Activated T-helper 17 cell treated with anti-CD3 and anti-CD28 coated beads, Interleukin-2, amount 50 U/mL, for 72 hours (primary cell): ENCODE data around the gene HDAC8. TPM values are rescaled to one million over a fixed set of nuclear protein-coding genes. Genes with fewer than 3 reads are reported as not detected.
"Not testable (repeated sequence)": the region's sequence is repeated elsewhere in the genome, so short reads cannot be mapped to it uniquely, and the experiment has no call there.

Experiments
- ATAC-seq: fragments of 150-1000 bp; cut with Tn5 transposase; replicated peaks from 2 replicates; pipeline ENCODE4 v1.10.0; 2021; ENCODE audit warnings: mild to moderate bottlenecking, moderate library complexity
- H3K27ac Mint-ChIP-seq: one replicate; pipeline ENCODE4 v1.8.0; 2022; ENCODE audit warnings: mixed read lengths
- H3K27me3 Mint-ChIP-seq: one replicate; pipeline ENCODE4 v1.8.0; 2022; ENCODE audit warnings: mixed read lengths
- H3K36me3 Mint-ChIP-seq: one replicate; pipeline ENCODE4 v1.8.0; 2022; ENCODE audit warnings: low read depth, mild to moderate bottlenecking, mixed read lengths
- H3K4me1 Mint-ChIP-seq: one replicate; pipeline ENCODE4 v1.8.0; 2022; ENCODE audit warnings: mixed read lengths
- H3K4me3 Mint-ChIP-seq: one replicate; pipeline ENCODE4 v1.8.0; 2022; ENCODE audit warnings: mild to moderate bottlenecking, mixed read lengths
- H3K9me3 Mint-ChIP-seq: one replicate; pipeline ENCODE4 v1.8.0; 2022; ENCODE audit warnings: mixed read lengths
- total RNA-seq, 2 donors: library from RNA; stranded (reverse); gene quantifications; one replicate each; pipeline ENCODE4 v1.2.3, GENCODE V29; 2022

The HDAC8 gene
- total RNA-seq, result 10 to 100 TPM; 18.4 to 24.7 TPM

GRCh38 chrX:72572248-72573157 is at the start of gene HDAC8:
Gene HDAC8, minus strand, starts transcription at chrX:72572843. Its CDS starts 82 bp downstream, at chrX:72572761.
- Mint-ChIP-seq H3K36me3 (peaks cover 29% of the 10 kb centered on the region), H3K27me3 (no peaks in the 10 kb centered on the region), H3K27ac (peak within 1 kb of the TSS; percentile 97), H3K4me3 (peak within 1 kb of the TSS; percentile 94), H3K4me1 (no peaks in the 10 kb centered on the region), H3K9me3 (no peaks in the 10 kb centered on the region)
- peak; percentile 85 for ATAC-seq

DNA sequence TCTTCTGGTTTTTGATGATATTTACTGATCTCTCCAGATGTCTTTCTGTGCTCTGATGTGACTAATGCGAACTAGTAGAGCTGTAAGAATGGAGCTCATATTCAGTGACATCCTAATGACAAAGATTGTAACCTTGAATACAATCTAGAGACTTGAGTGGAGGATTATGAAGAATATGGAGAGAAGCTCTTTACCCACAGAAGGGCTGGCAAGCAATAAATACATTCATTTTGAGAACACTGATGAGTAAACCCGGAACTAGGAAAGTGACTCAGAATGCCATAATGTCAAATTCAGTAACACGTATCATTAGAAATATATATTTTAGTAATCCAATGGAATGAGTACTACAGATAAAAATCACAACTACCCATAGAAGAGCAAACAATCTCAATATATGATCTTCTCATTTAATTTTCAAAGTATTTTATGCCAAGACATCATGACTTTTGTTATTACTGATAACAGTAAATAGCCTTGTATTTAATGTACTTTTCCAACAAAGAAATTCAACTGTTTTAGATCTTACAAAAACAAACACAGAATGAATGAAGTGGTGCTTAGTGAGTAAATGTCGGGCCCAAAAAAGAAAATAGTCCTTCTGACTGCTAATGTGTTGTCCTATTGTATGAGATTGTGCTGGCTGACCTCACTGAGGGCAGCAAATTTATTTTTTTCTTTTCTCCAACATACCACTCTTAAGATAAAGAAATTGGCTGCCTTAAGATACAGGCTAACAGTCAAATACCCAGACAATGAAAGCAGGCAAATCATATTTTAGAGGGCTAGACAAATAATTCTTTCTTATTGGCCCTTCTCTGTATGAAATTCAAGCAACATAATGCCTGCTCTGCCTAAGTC is 49.2 kb upstream of the HDAC8 start:
- Mint-ChIP-seq H3K27me3 (peaks cover 3% of the 10 kb centered on the region), H3K4me1 (peaks cover 15% of the 10 kb centered on the region), H3K36me3 (no peaks in the 10 kb centered on the region), H3K4me3 (peak overlapping the region; percentile 79), H3K9me3 (peaks cover 3% of the 10 kb centered on the region), H3K27ac (peak overlapping the region; percentile 99)
- peak; percentile 90 for ATAC-seq

- ATAC-seq, result peak; percentile 57
- peaks cover 3% of the 10 kb centered on the region for H3K9me3 Mint-ChIP-seq
- H3K4me3 Mint-ChIP-seq, result peak overlapping the region; percentile 79
- peaks cover 3% of the 10 kb centered on the region for H3K27me3 Mint-ChIP-seq
- H3K4me1 Mint-ChIP-seq, result peaks cover 15% of the 10 kb centered on the region
- peak overlapping the region; percentile 99 for H3K27ac Mint-ChIP-seq
- no peaks in the 10 kb centered on the region for H3K36me3 Mint-ChIP-seq
Measured at GRCh38 chrX:72621163-72621562, 48.5 kb upstream of the HDAC8 start.

DNA sequence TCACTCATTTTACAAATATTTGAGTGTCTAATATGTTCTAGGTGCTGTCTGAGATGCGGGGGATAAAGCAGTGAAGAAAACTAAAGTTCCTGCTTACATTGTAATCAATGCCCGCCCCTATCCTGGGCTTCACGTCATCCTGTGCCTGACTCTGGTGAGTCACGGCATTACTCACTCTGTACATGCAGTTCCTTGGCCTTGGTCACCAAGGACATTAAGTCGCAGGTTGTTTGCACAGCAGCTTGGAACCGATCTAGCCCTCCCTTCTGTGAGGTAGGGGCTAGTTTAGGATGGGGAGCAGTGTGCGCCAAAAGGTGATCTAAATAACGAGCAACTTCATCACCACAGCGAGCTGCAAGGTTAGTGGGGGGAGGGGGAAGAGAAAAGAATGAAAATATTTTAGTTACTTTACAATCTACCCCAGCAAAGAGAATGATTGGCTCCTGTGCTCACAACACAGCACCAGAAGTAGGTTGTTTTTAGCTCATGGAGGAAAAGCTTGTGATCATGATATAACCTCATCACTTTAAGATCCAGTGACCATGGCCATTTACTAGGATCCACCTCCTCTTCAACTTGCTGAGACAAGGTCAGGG is 48.0 kb upstream of the HDAC8 start:
- H3K9me3 Mint-ChIP-seq, result peaks cover 3% of the 10 kb centered on the region
- peak overlapping the region; percentile 79 for H3K4me3 Mint-ChIP-seq
- peaks cover 15% of the 10 kb centered on the region for H3K4me1 Mint-ChIP-seq
- H3K27ac Mint-ChIP-seq, result peak overlapping the region; percentile 99
- no peaks in the 10 kb centered on the region for H3K36me3 Mint-ChIP-seq
- peaks cover 3% of the 10 kb centered on the region for H3K27me3 Mint-ChIP-seq
- peak; percentile 77 for ATAC-seq

- Mint-ChIP-seq H3K9me3 (no peaks in the 10 kb centered on the region), H3K36me3 (no peaks in the 10 kb centered on the region), H3K27me3 (peaks cover 3% of the 10 kb centered on the region), H3K4me3 (no peak overlapping the region), H3K4me1 (peaks cover 5% of the 10 kb centered on the region), H3K27ac (no peak overlapping the region)
- ATAC-seq, result no peak
Measured at GRCh38 chrX:72609313-72609712, 36.7 kb upstream of the HDAC8 start.

GRCh38 chrX:72604705-72605104 is 32.1 kb upstream of the HDAC8 start:
- peak; percentile 85 for ATAC-seq
- Mint-ChIP-seq H3K27ac (peak overlapping the region; percentile 50), H3K4me3 (peak overlapping the region; percentile 20), H3K4me1 (peaks cover 5% of the 10 kb centered on the region), H3K27me3 (no peaks in the 10 kb centered on the region), H3K9me3 (no peaks in the 10 kb centered on the region), H3K36me3 (no peaks in the 10 kb centered on the region)

DNA sequence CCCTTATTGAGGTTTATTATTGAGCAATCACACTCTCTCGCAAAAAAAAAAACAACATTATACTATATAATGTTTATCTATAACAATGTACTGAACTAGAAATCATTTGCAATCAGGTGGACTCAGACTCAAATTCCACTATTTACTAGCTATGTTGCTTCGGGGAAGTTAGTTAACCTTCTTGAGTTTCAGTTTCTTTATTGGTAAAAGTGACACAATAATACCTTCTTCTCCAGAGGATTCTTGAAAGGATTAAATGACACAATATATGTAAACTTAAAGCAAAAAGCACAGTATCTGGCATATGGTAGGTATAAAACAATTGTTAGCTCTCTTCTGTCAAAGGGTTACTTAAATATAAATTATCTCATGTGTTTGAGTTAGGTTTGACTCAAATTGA is 31.5 kb upstream of the HDAC8 start:
- Mint-ChIP-seq H3K27ac (peak overlapping the region; percentile 50), H3K4me3 (peak overlapping the region; percentile 20), H3K27me3 (no peaks in the 10 kb centered on the region), H3K36me3 (no peaks in the 10 kb centered on the region), H3K9me3 (no peaks in the 10 kb centered on the region), H3K4me1 (peaks cover 5% of the 10 kb centered on the region)
- ATAC-seq, result peak; percentile 75

GRCh38 chrX:72591038-72591437 is 18.4 kb upstream of the HDAC8 start:
- H3K9me3 Mint-ChIP-seq, H3K4me3 Mint-ChIP-seq, H3K36me3 Mint-ChIP-seq, H3K27ac Mint-ChIP-seq, H3K27me3 Mint-ChIP-seq, ATAC-seq, H3K4me1 Mint-ChIP-seq: not testable (repeated sequence)

- Mint-ChIP-seq H3K4me3 (no peak overlapping the region), H3K4me1 (no peaks in the 10 kb centered on the region), H3K27me3 (no peaks in the 10 kb centered on the region), H3K27ac (no peak overlapping the region), H3K9me3 (no peaks in the 10 kb centered on the region), H3K36me3 (no peaks in the 10 kb centered on the region)
- no peak for ATAC-seq
Measured at GRCh38 chrX:72584163-72584562, 11.5 kb upstream of the HDAC8 start.

- Mint-ChIP-seq H3K27ac (no peak overlapping the region), H3K27me3 (no peaks in the 10 kb centered on the region), H3K36me3 (peaks cover 4% of the 10 kb centered on the region), H3K4me3 (no peak overlapping the region), H3K9me3 (no peaks in the 10 kb centered on the region), H3K4me1 (no peaks in the 10 kb centered on the region)
- ATAC-seq, result no peak
Measured at GRCh38 chrX:72576141-72576894, 3.7 kb upstream of the HDAC8 start.

GRCh38 chrX:72573158-72573511 is 492 bp upstream of the HDAC8 start:
- peaks cover 22% of the 10 kb centered on the region for H3K36me3 Mint-ChIP-seq

DNA sequence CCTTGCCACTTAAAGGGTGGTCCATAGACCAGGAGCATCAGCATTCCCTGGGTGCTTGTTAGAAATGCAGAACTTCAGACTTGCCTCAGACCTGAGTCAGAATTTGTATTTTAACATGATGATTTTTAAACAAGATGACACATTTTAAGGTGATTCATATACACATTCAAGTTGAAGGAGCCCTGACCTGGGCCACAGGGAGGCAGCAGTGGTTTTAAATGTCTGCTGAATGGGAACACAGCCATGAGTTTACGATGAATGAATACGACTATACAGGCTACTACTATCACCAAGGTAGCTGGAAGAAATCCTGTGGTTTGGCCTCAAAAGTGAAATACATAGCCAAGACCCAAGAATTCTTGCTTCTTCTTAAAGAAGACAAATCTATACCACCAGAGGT is 2.9 kb downstream of the HDAC8 start:
- peak; percentile 51 for ATAC-seq
- Mint-ChIP-seq H3K27me3 (no peaks in the 10 kb centered on the region), H3K4me3 (no peak overlapping the region), H3K27ac (no peak overlapping the region), H3K36me3 (peaks cover 55% of the 10 kb centered on the region), H3K9me3 (no peaks in the 10 kb centered on the region), H3K4me1 (no peaks in the 10 kb centered on the region)

More at GRCh38 chrX:72573158-72573511, 492 bp upstream of the HDAC8 start:
- no peaks in the 10 kb centered on the region for H3K4me1 Mint-ChIP-seq
- no peaks in the 10 kb centered on the region for H3K27me3 Mint-ChIP-seq
- ATAC-seq, result peak; percentile 3
- peak overlapping the region; percentile 94 for H3K4me3 Mint-ChIP-seq
- no peaks in the 10 kb centered on the region for H3K9me3 Mint-ChIP-seq
- peak overlapping the region; percentile 97 for H3K27ac Mint-ChIP-seq

DNA sequence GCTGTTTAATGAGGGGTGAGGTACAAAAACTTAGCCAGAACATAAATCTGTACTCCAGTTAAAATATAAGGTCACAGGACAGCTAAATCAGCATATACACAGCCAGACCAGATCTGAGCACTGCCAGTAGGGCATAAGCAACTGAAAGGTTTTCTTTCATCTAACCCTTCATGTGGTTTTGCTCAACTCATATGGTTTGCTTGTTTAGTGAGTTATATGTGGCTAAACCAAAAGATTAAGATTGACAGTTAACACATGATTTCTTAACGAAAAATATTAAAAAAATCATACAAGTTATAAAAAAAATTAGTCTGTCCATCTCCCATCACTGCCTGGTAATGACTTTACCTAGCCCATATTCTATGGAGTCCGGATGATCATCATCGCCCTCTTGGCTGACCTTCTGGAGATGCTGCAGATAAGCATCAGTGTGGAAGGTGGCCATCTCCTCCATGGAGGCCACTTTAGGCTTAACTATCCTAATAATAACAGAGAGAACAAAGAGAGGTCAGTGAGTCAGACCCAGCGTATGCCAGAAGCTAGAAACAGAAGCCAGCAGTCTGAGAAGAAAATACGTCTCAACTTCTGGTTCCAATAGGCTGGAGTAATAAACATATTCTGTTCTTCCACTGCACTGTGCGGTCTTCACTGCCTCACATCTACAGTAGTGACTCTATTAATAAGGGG is 4.1 kb downstream of the HDAC8 start:
- Mint-ChIP-seq H3K27ac (no peak overlapping the region), H3K27me3 (no peaks in the 10 kb centered on the region), H3K4me3 (no peak overlapping the region), H3K9me3 (no peaks in the 10 kb centered on the region), H3K36me3 (peaks cover 65% of the 10 kb centered on the region), H3K4me1 (no peaks in the 10 kb centered on the region)
- ATAC-seq, result no peak
